SU-DHL-6 (cell line): ENCODE results near the gene FOXQ1.

Experiments used
- CTCF ChIP-seq: fragments of 200-600 bp; sonication (generic); IDR thresholded peaks from one replicate; pipeline ENCODE4 v1.5.1; 2017; ENCODE audit warnings: antibody characterized with exemption, mild to moderate bottlenecking, low read length, moderate library complexity; ENCODE audit not compliant: insufficient read depth, poor library complexity, severe bottlenecking
- EZH2phosphoT487 ChIP-seq: fragments of 200-600 bp; sonication (generic), shearing (Covaris generic); conservative IDR thresholded peaks from 2 replicates; pipeline ENCODE4 v1.6.1; 2018; ENCODE audit warnings: mild to moderate bottlenecking, antibody characterized with exemption, low read length, moderate library complexity, mixed read lengths

- TF ChIP-seq CTCF, result no peak
- TF ChIP-seq EZH2phosphoT487, result no peak
These were observed 52.1 kb downstream of the FOXQ1 start for GRCh38 chr6:1363729-1364572.
